Activated naive CD8-positive, alpha-beta T cell treated with anti-CD3 and anti-CD28 coated beads, Interleukin-2, amount 50 U/mL, for 16 hours (primary cell): Measurements from ENCODE around the gene ATG9B.
A peak's percentile ranks its signal among the peaks of the same experiment; 100 is the strongest.
"Not testable (repeated sequence)": the region's sequence is repeated elsewhere in the genome, so short reads cannot be mapped to it uniquely, and the experiment has no call there.

ENCODE experiments used
- DNase-seq: peaks from one replicate; pipeline ENCODE4 v3.0.0-alpha.2; 2020; ENCODE audit warnings: low read depth, low spot score

The ATG9B gene

DNA sequence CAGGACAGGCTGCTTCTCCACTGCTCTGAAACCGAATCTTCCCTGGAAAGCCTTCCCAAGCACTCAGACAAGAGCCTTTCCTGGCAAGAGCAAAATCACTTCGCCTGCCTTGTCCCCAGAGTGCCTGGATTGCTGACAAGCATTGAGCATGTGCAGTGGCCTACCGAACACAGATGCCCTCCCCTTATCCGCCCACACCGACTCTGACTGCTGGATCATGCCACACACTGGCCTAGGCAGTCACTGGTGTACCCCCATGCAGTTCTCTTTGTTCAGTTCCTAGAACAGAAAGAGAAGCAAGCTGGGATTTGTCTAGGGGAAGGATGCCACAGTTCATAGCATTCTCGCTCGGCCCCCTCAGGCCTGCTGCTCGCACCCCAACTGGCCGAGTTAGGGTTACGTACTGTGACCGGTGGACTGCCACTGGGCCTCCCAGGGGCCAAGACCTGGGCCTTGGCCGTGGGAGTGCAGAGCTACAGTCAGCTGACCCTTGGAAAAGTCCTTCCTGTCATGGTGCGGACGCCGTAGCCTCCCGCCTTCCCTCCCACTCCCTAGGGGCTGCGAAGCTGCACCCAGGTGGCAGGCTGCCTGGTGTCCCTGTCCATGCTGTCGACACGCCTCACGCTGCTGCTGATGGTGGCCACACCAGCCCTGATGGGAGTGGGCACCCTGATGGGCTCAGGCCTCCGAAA is 10.9 kb upstream of the ATG9B start:
- no peak for DNase-seq

DNA sequence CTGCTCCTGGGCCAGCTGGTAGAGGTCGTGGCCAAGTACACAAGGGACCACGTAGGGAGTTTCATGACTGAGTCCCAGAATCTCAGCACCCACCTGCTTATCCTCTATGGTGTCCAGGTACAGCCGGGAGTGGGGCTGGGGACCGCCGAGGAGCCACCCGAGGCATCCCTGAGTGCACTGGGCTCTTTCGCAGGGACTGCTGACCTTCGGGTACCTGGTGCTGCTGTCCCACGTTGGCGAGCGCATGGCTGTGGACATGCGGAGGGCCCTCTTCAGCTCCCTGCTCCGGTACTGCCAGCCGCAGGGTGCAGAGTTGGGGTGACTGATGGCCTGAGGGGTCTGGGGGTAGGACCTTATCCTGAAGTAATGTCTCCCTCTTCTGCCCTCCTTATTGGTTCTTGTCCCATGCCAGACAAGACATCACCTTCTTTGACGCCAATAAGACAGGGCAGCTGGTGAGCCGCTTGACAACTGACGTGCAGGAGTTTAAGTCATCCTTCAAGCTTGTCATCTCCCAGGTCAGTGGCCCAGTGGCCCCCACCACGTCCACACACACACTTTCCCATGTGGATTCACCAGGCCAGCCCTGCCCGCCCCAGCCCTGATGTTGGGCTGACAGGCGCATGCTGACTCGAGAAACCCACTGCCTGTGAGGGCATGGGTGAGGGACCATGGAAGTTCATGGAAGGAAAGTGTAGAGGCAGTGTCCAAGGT is 10.2 kb upstream of the ATG9B start:
- DNase-seq, result no peak

DNA sequence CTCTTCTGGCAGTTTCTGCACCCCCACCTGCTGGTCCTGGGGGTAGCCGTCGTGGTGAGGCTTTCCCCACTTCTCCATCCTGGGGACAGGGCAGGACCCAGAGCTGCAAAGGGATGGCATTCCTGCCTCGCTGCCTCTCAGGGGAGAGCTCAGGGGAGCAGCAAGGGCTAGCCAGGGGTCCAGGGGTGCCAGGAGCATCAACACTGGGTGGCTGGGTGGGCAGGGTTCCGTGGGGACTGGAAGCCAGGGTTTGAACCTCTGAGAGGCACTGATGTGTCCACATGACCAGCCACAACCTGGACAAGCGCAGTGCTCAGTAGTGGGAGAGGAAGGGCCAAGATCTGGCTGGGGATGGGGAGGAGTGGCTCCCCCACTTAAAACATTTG is 9.6 kb upstream of the ATG9B start:
- no peak for DNase-seq

DNA sequence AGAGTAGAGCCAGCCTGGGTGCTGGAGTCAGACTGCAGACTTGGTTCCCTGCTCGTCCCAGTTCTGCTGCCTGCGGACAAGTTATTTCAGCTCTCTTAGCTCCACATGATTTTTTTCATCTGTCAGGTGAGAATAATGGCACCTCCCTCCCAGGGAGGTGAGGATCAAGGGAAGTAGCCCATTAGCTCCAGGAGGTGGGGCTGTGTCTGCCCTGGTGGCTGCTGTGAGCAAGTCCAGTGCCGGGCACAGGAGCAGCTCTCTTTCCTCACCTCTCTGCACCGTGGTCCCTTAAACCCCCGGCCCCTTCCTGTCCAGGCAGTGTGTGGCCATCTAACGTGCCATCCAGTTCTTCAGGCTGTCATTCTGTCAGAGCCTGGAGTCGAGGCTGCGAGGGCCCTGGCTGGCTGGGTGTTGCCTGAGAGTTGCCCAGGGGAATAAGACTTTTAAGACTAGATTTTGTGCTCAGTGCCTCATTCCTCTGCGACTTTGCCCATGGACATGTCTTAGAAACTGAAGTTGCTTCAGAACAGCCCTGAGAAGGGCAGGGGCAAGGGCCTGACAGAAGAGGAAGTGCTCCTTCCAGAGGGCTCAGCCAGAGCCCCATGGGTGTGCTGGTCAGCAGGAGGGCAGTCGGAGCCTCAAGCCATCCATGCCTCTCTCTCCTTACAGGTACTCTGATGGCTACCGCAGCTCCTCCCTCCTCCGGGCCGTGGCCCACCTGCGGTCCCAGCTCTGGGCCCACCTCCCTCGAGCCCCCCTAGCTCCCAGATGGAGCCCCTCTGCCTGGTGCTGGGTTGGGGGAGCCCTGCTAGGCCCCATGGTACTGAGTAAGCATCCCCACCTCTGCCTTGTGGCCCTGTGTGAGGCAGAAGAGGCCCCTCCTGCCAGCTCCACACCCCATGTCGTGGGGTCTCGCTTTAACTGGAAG is 8.9 kb upstream of the ATG9B start:
- no peak for DNase-seq

DNA sequence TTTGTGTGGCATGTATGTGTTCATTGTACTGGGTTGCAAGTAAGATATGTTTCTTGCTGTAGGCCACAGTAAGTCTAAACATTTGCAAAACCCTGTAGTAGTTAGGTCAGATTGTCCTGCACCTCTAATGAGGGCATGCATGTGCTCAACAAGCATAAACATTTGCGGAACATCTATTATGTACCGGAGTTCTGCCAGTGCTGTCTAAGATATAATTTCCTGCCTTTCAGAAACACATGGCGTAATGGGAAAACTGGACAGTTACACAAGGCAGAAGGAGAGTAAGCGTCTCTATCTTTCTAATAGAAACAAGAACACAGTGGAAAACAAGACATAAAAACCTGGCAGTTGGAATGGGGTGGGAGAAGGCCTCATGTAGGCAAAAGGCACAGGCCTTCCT is 6.7 kb upstream of the ATG9B start:
- no peak for DNase-seq

DNA sequence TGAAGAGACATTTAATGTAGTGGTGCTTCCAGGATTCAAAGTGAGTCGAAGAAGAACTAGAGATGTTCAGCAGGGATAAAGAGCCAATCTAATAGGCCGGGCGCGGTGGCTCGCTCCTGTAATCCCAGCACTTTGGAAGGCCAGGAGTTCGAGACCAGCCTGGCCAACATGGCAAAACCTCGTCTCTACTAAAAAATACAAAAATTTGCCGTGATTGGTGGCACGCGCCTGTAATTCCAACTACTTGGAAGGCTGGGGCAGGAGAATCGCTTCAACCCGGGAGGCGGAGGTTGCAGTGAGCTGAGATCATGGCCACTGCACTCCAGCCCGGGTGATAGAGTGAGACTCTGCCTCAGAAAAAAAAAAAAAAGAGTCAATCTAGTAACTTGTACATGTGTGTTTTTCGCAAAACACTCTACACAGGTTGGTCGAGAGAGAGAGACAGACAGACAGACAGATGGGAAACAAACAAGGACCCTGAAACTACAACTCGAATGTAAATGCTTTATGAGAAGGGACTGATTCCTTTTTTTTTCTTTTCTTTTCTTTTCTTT is 4.7 kb upstream of the ATG9B start:
- DNase-seq, result no peak

DNA sequence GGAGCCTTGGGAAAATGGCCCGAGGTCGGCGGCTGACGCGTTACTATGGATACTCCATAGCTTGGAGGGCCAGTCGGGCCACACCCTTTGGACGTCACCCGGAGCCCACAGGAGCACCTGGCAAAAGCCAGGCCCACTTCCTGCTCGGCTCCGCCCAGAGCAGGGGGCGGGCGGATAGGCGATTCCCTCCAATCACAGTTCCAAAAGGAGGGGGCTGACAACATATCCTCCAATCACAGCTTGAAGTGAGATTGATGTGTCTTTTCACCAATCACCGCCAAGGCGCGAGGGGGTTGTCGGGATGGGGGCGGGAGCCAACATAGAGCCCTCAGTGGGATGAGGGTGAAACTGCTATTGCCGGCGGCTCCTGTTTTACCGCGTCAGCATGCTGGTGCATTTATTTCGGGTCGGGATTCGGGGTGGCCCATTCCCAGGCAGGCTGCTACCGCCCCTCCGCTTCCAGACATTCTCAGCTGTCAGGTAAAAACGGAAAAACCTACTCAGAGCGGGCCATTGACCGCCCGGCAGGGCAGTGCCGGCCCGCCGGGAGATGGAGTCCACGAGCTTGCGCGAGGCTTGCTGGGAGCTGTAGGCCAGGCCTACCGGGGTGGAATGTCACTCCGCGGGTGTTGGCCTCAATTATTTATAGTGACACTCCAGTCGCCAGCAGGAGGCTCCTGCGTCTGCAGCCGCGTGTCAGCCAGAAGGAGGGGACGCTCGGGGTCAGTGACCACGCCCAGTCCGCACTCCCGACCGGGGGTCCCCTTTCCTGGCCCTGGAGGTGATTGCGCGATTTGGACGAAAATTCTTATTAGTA is 4.0 kb upstream of the ATG9B start, which contains the start of gene ABCB8:
Gene ABCB8 (plus strand): TSS at position 320 of the 817 bp plus-strand sequence. CDS start 66 bp downstream, at position 386.
- peak; percentile 93 for DNase-seq

DNA sequence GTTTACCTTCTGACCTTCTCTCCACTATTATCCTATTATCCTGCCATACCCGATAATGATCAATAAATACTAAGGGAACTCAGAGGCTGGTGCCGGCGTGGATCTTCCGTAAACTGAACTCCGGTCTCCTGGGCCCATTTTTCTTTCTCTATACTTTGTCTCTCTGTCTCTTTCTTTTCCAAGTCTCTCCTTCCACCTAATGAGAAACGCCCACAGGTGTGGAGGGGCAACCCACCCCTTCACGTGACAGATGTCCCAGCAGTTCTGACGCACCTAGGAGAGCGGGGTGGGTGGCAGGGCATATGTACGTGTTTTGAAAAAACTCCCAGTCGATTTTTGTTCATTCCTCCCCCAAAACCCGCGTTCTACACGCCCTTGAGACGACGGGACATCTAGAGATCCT is 3.4 kb upstream of the ATG9B start:
- not testable (repeated sequence) for DNase-seq

DNA sequence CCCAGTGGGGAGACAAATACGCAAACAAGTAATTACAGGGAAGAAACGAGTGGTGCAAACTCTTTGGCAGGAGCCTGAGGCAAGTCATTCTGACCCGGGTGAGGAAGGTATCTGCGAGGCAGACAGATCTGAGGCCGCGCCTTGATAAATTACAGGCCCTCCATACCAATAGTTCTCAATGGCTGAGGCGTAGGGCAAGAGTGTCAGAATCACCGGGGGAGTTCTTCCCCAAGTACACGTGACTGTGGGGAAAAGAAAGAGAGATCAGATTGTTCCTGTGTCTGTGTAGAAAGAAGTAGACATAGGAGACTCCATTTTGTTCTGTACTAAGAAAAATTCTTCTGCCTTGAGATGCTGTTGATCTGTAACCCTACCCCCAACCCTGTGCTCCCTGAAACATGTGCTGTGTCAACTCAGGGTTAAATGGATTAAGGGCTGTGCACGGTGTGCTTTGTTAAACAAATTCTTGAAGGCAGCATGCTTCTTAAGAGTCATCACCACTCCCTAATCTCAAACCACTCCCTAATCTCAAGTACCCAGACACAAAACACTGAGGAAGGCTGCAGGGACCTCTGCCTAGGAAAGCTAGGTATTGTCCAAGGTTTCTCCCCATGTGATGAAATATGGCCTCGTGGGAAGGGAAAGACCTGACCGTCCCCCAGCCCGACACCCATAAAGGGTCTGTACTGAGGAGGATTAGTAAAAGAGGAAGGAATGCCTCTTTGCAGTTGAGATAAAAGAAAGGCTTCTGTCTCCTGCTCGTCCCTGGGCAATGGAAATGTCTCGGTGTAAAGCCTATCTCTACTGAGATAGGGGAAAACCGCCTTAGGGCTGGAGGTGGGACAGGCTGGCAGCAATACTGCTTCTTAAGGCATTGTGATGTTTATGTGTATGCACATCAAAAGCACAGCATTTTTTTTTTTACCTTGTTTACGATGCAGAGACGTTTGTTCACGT is 2.8 kb upstream of the ATG9B start:
- not testable (repeated sequence) for DNase-seq

DNA sequence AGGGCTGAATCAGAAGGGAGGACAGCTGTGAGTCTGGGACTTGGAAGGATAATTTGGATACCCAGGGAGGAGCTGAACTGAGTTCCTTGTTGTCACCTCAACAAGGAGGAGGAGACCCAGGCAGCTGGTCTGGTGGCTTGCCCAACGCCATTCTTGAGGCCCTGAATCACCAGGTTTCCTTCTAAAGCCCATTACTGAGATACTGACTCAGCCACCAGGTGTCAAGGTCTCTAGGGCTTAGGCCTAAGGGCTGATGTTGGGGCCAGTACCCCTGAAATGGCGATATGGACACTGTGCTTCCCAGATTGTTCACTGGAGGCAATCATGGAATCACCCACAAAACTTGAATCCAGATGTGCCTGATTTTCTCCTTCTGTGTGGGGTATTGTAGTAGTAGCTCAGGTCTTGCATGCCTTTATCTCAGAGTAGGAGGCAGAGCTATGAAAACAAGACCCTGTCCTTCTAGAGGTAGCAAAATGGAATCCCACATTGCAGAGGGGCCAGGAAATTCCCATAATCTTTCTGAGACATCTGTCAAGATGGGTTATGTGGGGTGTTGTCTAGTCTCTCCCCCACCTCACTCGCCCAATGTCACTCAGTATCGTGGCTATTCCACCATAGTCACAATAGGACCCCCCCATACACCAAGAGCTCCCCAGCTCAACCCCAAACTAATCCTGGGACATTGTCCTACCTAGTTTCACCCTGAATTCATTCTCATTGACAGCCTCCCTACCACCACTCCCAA is 1.8 kb upstream of the ATG9B start:
- DNase-seq, result no peak

DNA sequence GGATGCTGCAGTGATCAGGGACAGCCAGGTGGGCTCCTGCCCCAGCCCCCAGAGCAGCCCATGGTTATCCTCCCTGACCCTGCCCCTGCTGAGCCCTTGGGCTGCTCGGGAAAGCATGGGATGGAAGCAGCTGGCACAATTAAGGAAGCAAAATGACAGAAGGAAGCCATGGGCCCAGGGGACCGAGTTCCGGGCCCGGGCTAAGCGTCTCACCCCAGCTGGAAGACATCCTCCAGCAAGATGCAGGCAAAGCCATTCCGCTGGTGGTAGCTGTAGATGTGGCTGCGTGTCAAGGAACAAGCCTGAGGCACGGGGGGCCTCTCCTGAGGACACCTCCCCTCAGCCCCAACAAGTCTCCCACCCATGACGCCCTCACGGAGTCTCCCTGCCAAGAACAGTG is 1.1 kb downstream of the ATG9B start:
- no peak for DNase-seq

DNA sequence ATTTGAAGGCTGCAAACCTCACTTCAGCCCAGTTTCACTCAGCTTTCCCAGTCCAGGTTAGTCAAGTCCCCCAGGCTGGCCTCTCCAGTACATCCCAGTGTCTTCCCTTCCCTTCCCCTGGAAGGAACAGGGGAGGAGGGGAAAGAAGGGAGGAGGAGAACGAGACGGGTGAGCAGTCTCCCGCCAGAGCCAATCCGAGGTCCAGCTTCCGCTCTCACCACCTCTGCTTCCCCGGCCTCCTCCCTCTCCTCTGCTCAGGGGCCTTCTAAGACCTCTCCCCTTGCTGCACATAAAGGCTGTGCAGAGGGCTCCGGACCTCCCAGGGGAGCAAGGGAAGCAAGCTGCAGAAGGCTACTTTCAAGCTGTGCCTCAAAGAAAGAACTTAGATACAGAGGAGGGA is 4.1 kb downstream of the ATG9B start:
- no peak for DNase-seq

DNA sequence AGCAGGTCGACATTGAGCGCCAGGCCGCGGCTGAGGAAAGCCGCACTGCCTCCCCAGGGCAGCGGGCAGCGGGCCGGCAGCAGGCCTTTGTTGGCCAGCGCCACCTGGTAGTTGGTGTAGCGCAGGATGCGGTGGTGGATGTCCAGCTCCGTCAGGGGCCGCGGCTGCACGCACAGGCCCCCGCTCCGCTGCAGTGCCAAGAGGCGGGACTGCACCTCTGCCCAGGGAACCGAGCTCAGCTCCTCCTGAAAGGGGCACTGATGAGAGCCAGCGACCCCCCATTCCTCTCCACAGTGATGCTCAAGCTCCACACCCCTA is 5.2 kb downstream of the ATG9B start:
- no peak for DNase-seq

DNA sequence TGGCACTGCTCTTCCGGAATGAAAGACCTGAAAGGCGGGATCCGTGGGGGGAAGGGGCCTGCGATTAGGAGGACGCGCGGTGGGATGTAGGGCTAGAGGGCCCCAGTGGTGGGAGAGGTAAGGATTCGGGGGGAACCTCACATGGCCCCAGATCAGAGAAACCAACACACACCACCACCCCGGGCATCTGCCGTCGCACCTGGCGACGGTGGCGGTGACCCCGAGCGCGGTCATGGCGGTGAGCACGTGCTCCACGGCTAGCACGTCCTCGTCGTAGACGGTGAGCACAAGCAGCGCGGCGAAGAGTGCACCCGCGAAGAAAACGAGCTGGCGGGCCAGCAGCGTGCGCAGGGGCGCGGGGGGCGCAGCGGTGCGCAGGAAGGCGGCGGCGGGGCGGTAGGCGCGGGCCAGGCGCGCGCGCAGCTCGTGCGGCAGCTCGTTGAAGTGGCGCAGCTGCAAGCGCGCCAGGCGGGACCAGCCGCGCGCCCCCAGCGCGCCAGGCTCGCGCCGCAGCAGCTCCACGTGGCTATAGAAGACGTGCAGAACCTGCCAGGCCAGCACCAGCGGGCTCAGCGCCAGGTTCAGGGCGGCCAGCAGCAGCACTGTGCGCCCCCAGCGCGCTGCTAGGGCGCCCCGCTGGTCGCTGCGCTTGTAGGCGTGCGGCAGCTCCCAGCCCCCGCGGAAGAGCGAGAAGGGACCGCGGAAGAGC is 5.7 kb downstream of the ATG9B start:
- no peak for DNase-seq

DNA sequence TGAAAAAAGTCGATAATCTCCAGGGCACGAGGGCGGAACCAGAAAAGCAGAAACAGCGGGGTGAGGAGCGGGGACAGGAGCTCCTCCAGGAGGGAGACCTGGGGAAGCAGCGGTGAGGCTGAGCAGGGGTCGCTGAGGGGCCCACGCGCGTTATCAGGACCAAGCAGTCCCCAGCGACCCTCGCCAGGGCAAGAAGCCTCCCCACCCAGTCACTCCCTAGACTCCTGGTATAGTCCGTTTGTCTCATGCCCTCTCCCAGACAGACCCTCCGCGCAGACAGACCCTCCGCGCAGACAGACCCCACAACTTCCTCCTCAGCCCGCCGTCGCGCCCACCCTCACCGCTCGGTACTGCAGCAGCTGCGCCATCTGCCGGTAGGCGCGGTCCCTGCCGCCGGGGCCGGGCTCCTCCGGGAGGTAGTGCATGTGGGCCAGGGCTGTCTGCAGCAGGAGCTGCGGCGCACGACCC is 6.3 kb downstream of the ATG9B start:
- DNase-seq, result peak; percentile 71

DNA sequence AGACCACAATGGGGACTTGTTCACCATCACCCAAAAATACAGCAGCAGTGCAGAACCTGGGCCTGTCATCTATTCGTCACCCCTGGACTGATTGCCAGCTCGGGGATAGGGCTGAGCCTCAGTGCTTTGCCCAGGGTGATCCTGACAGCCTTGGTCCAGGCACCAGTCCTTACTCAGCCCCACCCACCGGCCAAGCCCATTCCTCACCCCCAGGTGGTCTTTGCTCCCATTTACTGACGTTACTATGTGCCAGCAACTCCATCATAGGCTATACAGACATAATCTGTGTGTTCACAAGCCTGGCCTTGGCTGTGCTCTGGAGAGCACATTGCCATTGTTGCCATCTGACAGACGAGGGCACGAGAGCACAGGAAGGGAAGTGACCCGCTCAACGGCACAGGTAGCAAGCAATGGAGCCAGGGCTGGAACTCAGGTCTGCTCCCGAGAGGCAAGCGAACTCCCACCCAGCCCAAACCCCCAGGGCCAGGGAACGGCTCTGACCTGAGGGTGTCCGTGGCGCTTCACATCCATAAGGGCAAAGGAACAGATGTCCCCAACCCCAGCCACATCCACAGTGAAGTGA is 6.8 kb downstream of the ATG9B start:
- no peak for DNase-seq

DNA sequence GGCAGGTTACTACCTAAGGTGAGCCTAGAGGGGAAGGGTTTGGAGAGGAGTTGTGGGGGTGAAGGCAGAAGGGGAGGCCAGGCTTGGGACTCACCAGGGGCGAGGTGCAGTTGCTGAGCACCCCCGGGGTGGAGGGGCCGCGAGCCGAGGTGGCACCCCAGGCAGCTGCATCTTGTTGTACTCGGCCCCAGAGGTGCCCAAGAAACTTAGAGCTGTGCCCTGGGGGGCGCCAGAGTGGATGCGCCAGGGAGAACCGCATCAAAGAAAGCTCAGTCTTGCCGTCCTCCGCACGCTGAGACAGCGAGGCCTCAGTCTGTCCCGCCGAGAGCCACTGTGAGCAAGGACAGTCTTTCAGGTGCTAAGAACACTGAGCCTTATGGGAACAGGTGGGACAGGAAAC is 7.4 kb downstream of the ATG9B start:
- DNase-seq, result no peak

DNA sequence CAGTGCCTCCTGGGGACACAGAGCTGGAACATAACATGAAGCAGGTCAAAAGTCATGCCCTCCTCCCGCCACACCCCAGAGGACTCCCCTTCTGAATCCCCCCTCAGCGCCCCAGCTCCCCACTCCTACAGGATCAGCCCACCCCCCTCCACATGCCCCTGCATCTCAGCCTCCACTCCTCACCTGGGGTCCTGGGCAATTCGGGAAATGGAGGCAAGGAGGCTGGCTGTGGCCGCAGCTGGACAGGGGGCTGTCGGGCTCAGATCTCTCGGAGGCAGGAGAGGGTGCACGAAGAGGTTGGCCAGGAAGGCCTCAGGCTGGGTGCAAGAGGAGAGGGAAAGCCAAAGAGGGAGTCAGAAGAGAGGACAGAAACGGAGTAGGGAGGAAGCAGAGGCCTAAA is 7.8 kb downstream of the ATG9B start:
- DNase-seq, result no peak
